ENCODE results near the gene MVK.

The MVK gene

GRCh38 chr12:109538191-109538863, 35.3 kb upstream of the MVK start:
- no peak for TF ChIP-seq CTCF (IDR thresholded peaks at IDR 0.05; ENCODE audit: low read depth, low read length, missing control alignments)
- no peak for DNase-seq (ENCODE audit: low read depth)
- no peak overlapping the region for H3K4me3 ChIP-seq (ENCODE audit: low read depth, low read length)

- TF ChIP-seq CTCF (IDR thresholded peaks at IDR 0.05; ENCODE audit: low read depth, low read length, missing control alignments): no peak
- DNase-seq (ENCODE audit: low read depth): no peak
These were observed 34.1 kb upstream of the MVK start for GRCh38 chr12:109539508-109539907.

GRCh38 chr12:109540526-109541412, 32.8 kb upstream of the MVK start:
- no peak overlapping the region for H3K4me3 ChIP-seq (ENCODE audit: low read depth, low read length)
- TF ChIP-seq CTCF (IDR thresholded peaks at IDR 0.05; ENCODE audit: low read depth, low read length, missing control alignments): no peak
- no peak for DNase-seq (ENCODE audit: low read depth)

More at GRCh38 chr12:109539508-109539907, 34.1 kb upstream of the MVK start:
- H3K4me3 ChIP-seq (ENCODE audit: low read depth, low read length): no peak overlapping the region

- no peak overlapping the region for H3K4me3 ChIP-seq (ENCODE audit: low read depth, low read length)
- DNase-seq (ENCODE audit: low read depth): no peak
- no peak for TF ChIP-seq CTCF (IDR thresholded peaks at IDR 0.05; ENCODE audit: low read depth, low read length, missing control alignments)
These were observed 32.2 kb upstream of the MVK start for GRCh38 chr12:109541413-109541726.

GRCh38 chr12:109542014-109542413, 31.6 kb upstream of the MVK start:
- DNase-seq (ENCODE audit: low read depth): no peak
- H3K4me3 ChIP-seq (ENCODE audit: low read depth, low read length): no peak overlapping the region
- TF ChIP-seq CTCF (IDR thresholded peaks at IDR 0.05; ENCODE audit: low read depth, low read length, missing control alignments): no peak

- no peak overlapping the region for H3K4me3 ChIP-seq (ENCODE audit: low read depth, low read length)
- no peak for DNase-seq (ENCODE audit: low read depth)
- TF ChIP-seq CTCF (IDR thresholded peaks at IDR 0.05; ENCODE audit: low read depth, low read length, missing control alignments): no peak
These were observed 30.7 kb upstream of the MVK start for GRCh38 chr12:109542876-109543275.
